Measurements from ENCODE around the gene FYB1.
A peak's percentile ranks its signal among the peaks of the same experiment; 100 is the strongest.
"Not testable (repeated sequence)": the region's sequence is repeated elsewhere in the genome, so short reads cannot be mapped to it uniquely, and the experiment has no call there.

FYB1 gene

GRCh38 chr5:39219437-39219836, at the start of gene FYB1:
Gene FYB1, minus strand, starts transcription at chr5:39219563. Its CDS starts 16,603 bp downstream, at chr5:39202960.
- DNase-seq: no peak

GRCh38 chr5:39267186-39267585, 47.8 kb upstream of the FYB1 start:
- DNase-seq: no peak

- no peak for DNase-seq
Observed at GRCh38 chr5:39266442-39266841, 47.1 kb upstream of the FYB1 start.

DNA sequence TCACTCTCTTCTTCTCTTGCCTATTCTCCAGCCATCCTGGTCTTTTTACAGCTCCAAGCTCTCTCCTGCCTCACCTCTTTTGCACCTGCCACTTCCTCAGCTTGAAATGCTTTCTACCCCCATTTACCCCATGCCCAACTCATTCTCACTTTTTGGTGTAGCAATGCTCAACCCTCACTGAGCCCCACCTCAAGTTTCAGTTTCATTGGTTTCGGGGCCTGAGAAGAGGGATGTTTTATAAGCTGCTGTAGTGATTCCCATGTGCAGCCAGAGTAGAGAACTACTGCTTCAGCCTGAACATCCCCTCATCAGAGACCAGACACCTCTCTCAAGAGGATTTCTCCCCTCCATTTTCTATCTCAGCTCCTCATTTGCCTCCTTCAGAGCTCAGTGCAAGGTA, 45.2 kb upstream of the FYB1 start:
- no peak for DNase-seq

- no peak for DNase-seq
Observed at GRCh38 chr5:39262981-39263380, 43.6 kb upstream of the FYB1 start.

DNA sequence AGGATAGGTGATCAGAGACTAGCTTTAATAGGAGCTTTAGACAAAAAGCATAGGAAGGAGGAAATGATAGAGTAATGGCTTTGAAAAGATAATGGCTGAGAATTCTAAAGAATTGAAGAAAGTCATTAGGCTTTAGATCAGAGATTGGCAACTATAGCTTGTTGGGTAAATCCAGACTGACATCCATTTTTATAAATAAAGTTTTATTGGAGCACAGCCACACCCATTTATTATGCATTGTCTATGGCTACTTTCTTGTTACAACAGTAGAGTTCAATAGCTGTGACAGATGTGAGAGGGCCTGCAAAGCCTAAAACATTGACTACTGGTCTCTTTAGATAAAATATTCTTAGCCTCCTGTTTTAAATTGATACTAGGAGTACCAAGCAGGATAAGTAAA, 40.7 kb upstream of the FYB1 start:
- no peak for DNase-seq

DNA sequence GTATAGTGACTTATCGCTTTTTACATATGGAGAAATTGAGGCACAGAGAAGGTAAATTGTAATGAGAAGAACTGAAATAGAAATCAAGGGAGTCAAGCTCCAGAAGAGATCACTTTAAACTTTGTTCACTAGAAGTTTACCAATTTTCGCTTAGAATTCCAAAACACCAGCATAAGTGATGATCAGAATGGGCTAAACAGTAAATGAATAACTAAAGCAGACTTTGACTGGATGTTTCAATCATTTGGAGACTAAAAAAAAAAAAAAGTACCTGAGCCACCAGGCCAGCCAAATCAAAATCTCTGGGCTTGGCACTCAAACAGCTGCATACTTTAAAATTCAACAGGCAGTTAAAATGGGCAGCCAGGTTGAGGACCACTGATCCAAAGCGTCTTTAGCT, 38.2 kb upstream of the FYB1 start:
- DNase-seq: no peak

GRCh38 chr5:39256477-39257235, 37.3 kb upstream of the FYB1 start:
- DNase-seq: no peak

- DNase-seq: no peak
Observed at GRCh38 chr5:39255406-39255805, 36.0 kb upstream of the FYB1 start.

DNA sequence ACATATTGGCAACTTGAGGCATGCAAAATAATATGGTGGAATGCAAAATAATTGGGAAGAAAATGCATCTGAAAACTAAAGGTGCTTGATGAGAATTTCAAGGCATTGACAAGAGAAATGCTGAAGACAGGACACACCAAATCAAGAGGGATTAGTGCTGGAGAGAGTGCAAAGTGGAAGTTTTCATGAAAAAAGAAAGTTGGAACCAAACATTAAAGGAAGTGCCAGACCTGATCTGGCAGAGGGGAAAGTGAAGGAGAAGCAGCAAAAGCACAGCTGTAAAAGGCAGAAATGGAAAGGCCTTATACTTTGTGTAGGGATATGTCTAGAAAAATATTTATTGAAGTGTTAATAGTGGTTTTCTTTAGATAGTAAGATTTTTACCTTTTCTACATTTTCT, 35.3 kb upstream of the FYB1 start:
- no peak for DNase-seq

- no peak for DNase-seq
Observed at GRCh38 chr5:39253196-39253595, 33.8 kb upstream of the FYB1 start.

DNA sequence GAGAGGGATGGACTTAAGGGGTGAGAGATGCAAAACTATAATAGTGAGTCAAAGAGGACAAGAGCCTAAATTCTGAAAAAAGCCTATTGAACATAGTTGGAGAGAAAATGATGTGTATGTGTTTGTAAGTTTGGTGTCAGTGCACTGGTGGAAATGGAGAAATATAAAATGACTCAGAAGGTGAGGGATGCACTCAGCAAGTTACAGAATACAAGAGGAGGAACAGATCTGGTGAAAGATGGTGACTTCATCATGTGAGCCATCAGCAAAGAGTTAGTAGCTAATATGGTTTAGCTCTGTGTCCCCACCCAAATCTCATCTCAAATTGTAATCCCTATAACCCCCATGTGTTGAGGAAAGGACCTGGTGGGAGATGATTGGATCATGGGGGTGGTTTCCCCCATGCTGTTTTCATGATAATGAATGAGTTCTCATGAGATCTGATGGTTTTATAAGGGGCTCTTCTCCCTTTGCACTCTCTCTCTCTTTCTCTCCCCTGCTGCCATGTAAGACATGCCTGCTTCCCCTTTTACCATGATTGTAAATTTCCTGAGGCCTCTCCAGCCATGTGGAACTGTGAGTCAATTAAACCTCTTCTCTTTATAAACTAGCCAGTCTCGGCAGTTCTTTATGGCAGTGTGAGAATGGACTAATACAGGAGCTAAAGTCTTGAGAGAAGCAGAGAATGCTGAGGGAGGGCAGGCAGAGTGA, 30.4 kb upstream of the FYB1 start:
- DNase-seq: no peak

DNA sequence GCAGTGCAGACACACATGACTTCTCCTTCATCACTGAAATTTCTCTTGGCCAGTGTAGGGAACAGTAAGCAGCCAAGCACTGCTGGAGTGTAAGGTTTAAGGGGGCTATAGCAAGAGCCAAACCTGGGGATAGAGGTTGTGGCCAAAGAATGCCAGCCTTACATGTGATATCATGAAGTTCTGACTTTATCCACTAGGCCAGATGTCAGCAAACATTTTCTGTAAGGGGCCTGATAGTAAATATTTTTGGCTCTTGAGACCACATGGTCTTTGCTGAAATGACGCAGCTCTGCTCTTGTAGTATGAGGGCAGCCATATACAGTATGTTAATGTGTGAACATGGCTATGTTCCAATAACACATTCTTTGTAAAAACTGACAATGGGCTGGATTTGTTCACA, 29.7 kb upstream of the FYB1 start:
- no peak for DNase-seq

- no peak for DNase-seq
Observed at GRCh38 chr5:39240750-39241149, 21.4 kb upstream of the FYB1 start.

- no peak for DNase-seq
Observed at GRCh38 chr5:39238366-39239105, 19.2 kb upstream of the FYB1 start.

- no peak for DNase-seq
Observed at GRCh38 chr5:39236718-39237117, 17.4 kb upstream of the FYB1 start.

GRCh38 chr5:39235648-39236047, 16.3 kb upstream of the FYB1 start:
- DNase-seq: no peak

DNA sequence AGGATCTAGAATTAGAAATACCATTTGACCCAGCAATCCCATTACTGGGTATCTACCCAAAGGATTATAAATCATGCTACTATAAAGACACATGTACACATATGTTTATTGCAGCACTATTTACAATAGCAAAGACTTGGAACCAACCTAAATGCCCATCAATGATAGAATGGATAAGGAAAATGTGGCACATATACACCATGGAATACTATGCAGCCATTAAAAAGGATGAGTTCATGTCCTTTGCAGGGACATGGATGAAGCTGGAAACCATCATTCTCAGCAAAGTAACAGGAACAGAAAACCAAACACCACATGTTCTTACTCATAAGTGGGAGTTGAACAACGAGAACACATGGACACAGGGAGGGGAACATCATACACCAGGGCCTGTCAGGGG, 15.1 kb upstream of the FYB1 start:
- not testable (repeated sequence) for DNase-seq

- no peak for DNase-seq
Observed at GRCh38 chr5:39233783-39234182, 14.4 kb upstream of the FYB1 start.

DNA sequence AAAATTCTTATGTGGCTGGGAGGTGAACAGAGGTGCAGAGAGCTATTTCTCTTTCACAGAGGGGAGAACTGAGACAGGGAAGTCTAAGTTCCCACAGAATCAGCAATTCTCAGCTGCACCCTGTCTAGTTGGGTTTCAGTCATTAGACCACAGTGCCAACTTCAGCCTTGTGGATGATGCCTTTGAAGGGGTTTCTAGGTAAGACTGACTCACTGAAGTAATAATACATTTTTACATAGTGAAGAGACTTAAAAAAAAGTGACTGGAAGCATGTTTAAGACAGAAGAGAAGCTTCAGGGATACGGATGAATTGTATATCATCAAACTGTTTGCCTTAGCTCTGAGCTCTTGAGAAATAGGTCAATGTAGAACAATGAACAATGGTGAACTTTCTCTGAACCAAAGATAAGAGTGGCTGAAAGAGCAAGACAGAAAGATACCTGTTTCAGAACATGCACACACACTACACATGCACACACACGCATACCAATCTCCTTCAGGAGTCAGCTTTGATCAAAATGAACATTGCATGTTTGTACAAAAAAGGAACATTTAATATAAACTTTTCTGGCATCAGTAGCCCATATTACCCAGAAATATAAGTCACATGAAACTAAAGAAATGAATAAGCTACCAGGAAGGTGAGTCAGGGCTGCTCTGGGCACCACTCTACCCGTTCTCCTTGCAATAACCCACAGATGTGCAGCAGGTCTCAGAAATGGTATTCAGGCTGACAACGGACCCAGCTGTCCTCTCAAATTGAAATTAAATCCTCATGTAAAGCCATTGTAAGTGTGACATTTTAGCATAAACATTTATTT, 12.6 kb upstream of the FYB1 start:
- peak; percentile 75 for DNase-seq

- DNase-seq: no peak
Observed at GRCh38 chr5:39228596-39228995, 9.2 kb upstream of the FYB1 start.

- DNase-seq: no peak
Observed at GRCh38 chr5:39226558-39226957, 7.2 kb upstream of the FYB1 start.

- no peak for DNase-seq
Observed at GRCh38 chr5:39226100-39226451, 6.7 kb upstream of the FYB1 start.

All from activated effector memory CD4-positive, alpha-beta T cell treated with anti-CD3 and anti-CD28 coated beads, Interleukin-2, amount 50 U/mL, for 16 hours (primary cell).